GM21723 (cell line): ENCODE measurements around the gene HOXB4.

Experiments used
- ATAC-seq: cut with Tn5 transposase; IDR thresholded peaks from one replicate; pipeline ENCODE4 v1.9.1; 2021; ENCODE audit warnings: mild to moderate bottlenecking, moderate library complexity; ENCODE audit not compliant: unreplicated experiment

The HOXB4 gene

DNA sequence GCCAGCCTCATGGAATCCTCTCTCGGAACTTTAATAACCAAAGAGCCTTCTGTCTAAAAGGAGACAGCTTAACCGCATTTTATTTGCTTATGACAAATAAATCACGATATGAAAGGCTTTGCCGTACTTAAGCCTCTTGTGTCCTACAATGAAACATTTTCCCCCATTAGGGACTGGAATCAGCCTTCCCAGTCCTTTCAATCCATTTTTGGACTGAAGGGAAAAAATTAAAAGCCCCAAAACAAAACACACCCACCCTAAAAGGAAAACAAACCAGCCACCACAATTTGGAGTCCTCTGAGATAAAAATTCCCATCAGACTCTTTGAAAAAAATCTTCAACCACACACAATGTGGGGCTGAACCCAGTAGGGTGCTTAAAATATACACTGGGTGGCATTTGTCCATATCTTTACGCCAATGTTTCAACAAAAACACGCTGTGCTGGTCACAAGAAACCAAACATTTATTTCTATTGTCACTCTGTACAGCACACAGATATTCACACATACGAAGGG lies 3.0 kb downstream of the HOXB4 start:
- ATAC-seq = no peak

- ATAC-seq = no peak
Observed at GRCh38 chr17:48574505-48575065, 3.6 kb downstream of the HOXB4 start.

DNA sequence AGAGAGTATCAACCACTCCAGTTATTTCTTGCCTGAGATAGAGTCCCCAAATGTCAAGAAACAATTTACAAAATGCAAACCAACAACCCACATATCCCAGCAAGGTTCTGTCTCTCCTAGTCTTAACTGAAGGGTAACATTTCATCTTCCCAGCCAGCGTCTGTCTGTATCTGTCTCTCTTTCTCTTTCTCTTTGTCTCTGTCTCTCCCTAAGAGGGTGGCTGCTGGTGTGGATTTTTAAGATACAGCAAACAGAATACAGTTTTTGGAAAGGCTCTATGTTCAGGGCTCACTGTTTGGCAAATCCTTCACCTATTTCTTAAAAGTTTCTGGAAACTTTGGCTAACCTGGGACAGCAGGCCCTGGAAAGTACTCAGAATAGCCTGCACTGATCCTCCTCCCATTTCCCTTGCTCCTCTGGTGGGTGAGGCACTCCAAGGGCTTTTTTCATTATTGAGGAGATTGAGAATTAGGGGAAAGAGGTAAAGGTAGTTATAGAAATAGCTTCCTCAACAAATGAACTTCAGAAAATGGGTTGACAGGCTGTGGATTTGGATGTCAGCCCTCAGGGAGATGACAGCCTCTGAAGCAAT lies 6.2 kb downstream of the HOXB4 start:
- ATAC-seq = no peak

DNA sequence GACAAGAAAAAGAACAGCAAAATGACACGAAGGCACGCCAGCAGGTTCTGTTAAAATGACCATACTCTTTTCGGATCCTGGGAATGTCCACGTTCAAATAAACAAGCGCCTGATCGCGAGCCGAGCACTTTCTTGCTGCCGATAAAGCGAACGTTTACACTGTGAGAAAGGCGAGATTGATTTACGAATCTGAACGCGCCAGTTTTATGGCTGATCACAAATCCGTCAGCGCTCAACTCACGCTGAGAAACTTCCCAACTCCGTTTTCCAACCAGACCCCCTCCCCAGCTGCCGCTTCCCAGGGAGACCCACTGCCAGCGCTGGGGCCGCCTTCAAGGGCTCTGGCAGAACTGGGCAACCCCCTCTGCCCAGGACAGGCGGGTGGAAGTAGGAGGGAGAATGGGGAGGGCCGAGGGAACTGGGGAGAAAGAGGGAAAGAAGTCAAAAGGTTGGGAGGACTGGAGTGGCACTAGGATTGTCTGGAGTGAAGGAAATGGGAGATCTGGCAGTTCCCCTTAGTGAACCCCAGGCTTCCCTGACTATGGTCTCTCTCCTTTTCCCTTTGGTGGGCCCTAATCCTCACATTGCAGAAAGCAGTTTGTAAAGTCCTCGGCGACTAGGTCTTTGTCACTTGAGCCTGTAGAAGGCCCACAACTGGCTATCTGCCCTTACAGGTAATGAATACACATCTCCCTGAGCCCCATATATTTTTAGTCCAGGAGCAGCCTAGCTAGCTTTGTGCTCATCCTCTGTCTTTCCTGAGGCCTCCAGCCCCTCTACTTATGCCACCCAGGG lies 6.9 kb downstream of the HOXB4 start:
- no peak for ATAC-seq

DNA sequence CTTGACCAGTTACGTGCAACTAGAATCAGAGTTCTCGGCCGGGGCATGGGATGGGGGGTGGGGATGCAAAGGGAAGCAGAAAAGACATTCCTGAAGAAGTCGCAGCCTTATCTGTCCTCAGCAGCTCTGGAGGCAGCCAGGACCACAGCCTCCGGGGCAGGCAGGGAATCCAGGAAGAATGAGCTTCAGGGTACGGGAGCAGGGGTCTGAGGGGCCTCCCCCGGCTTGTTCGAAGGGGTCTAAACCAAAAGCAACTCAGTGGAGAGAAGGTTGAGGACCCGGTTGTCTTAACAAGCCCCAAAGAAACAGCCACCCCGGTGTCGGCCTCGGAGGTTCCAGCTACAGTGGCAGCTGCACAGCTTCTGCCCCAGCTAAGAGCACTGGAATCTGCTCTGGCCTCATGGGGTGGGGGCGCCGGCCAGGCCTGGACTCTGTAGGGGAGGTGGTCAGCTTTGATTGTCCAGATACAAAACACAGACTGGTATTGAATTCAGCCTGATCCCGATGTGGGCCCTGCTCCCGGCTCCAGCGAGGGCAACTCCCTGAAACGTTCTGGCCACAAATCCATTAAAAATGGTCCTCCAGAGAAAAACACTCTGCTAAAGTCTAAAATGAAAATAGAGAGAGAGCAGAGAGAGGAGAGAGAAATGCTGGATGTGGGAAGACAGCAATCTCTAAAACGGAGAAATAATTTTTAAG lies 7.7 kb downstream of the HOXB4 start:
- ATAC-seq = no peak

- no peak for ATAC-seq
Observed at GRCh38 chr17:48569674-48570324, 8.4 kb downstream of the HOXB4 start.

- ATAC-seq = no peak
Observed at GRCh38 chr17:48569240-48569582, 8.9 kb downstream of the HOXB4 start.

GRCh38 chr17:48568499-48569239 lies 9.5 kb downstream of the HOXB4 start:
- no peak for ATAC-seq

DNA sequence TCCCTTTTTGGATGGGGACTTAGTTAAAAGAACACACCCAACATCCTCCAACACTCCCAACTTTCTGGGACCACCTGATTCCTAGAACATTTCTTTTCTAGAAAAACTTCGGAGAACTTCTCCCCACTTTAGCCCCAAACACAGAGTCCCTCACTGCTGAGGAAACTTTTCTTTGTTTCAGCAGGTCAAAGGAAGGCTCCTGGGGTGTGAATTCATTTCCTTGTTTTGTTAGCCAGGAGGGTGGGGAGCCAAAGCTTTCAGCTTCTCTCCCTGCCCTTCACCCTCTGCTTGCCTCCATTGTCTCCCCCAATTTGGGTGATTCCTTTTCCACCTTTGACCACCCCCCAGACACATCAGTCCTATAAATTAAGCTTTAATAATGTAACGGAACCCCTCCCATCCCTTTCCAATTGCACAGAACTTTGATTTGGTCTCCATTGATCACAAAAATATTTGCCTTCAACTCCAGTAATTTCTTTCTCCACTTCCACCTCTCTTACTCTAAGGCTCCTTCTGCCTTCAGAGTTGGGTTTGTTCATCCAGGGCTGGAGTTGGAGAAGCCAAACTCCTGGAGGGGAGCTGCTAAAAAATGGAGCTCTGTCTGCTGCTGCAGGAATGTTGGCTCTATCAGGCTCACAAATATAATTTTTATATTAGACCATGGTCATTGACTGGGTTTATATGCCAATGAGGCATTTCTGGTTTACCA lies 10.3 kb downstream of the HOXB4 start:
- no peak for ATAC-seq

DNA sequence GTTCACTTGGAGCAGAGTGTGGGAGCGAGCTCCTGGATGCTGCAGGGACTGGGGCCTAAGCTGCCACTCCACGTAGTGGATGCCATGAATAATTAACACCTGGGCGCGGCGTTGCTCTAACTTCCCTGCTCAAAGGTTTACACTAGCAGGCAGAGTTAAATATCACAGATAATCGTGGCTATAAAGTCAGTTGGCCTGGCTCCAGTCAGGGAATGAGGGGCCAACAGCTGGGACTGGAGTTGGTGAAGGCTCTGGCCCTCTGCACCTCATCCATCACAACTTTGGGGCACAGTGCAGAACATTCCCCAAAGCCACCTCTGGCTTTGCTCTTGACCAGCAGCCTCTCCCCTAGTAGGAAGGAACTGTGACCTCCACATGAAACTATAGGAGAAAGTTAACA lies 10.9 kb downstream of the HOXB4 start:
- ATAC-seq = no peak

DNA sequence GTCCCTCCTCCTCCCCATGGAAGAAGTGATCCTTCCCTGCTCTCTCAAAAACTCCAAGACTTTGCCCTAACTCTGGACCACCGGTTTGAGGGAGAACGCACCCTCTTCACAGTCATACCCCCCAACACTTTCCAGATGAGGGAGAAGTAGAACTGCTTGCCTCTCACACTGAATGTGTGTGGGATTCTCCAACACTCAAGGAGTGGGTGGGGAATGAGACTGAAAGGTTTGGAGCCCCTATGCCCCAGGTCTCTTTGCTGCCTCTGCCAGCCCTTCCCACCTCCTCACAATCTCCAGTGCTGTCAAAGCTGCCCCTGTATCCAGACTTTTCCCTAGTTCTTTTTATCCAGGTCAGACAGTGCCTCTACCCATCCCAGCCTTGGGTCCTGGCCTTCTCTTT lies 11.4 kb downstream of the HOXB4 start:
- no peak for ATAC-seq

GRCh38 chr17:48565925-48566710 lies 12.0 kb downstream of the HOXB4 start:
- ATAC-seq = no peak

DNA sequence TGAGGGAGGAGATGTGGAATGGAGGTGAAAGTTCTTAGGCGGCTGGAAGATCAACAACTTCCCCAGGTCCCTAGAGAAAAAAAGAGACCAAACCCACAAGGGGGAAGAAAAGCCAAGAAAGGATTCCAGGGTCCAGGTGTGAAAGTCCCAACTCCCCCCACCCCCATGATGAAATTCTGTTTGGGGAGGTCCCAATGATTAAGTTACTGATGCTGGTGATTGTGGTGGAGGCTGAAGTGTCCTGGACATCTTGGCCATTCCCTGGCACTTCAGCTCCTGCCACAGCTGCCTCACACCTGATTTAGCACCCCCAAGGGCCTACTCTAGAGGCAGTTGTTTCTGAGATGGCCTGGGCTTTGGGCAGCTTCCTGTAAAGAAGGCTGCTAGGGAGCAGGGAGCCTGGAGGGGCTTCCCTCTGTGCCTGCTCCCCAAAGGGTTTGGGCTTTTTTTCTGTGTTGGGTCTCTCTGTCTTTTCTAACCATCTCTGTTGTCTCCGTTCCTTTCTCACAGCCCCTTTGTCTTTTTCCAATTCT lies 13.1 kb downstream of the HOXB4 start:
- ATAC-seq = no peak

DNA sequence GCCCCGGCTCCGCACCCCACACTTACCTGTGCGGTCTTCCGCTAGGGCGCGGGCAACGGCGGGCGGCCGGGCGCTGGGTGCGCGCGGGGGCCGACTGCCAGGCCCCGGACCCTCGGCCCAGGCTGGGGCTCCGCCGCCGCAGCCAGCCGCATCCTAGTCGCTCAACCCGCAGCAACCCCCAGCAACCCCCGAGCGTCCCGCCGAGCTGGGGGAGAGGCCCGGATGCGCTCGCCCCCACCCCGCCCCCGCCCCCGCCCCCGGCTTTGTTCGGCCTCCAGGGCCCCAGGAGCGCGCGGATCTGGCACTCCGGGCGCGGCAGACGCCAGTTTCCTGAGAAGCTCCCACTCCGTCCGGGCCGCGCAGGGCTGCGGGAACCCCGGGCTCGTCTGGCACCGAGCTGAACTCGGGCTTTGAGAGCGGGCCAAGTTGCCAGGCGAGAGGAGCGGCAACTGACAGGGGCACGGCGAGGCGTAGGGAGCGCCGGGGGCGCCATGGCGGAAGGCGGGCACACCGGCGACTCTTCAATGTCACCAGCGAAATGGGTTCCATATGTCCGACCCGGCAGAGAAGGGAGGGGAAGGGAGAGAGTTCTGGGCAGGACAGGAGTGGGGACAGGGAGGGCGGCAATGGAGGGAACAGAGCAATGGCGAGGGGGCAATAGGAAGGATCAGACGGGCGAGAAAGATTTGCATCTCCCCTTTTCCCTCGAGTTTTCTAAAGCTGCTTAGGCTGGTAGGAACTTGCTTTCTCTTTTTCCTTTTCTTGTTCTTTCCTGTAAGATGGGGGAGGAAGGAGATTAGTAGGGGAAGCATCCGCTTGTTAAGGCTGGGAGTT lies 13.7 kb downstream of the HOXB4 start:
- ATAC-seq = no peak

- ATAC-seq = no peak
Observed at GRCh38 chr17:48563867-48564187, 14.3 kb downstream of the HOXB4 start.

DNA sequence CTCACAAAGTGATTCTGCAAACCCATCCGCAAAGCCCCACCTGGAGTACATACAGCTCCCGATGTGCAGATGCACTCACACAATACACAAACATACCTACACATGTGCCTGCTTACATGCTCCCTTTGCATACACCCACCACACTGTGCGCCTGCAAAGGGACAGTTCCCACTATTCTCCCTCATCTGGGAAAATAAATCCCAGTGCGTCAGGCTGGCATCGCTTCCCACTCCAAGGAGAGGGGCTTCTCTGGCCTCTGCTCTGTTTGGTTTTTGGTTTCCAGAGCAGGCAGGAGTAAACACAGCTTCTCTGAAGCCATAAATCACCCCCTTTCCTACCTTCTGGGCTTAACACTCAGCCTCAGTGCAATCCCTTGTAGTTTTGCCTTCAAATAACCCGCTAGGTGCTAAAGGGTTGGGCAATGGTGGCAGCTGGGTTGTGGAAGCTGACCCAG lies 14.7 kb downstream of the HOXB4 start:
- no peak for ATAC-seq

DNA sequence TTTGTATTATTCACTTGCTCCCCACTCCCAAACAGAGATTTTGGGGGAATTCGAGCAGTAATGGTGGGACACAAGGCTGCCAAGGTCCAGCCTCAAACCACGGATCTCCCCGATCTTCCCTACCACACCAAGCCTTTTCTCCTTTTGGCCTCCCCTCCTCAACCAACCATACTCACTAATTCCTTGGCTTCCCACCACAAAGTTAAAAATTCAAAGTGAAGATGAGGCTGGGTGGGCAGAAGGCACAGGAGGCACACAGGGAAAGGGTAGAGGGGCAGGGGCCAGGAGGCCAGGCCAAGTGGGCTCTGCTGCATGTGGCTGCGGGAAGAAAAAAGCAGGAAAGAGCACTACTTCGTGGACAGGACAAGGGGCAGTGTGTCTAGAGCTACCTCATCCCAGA lies 15.2 kb downstream of the HOXB4 start:
- no peak for ATAC-seq
